Esophagus squamous epithelium (tissue), 5 donors: ENCODE results near the gene TFAM. TPM values are rescaled to one million over a fixed set of nuclear protein-coding genes. Genes with fewer than 3 reads are reported as not detected.

Experiments
- DNase-seq: peaks from one replicate; lab custom pipeline; 2025; lab: John Stamatoyannopoulos, UW
- H3K27ac ChIP-seq, 4 donors: fragments of 200-600 bp; sonication (generic); one replicate each; pipeline ENCODE4 v1.5.1; 2016 to 2019; ENCODE audit warnings: mild to moderate bottlenecking in 1 of 4
- H3K27me3 ChIP-seq, 4 donors: fragments of 200-600 bp; sonication (generic); 1 replicate in 3 of 4; 2 replicates in 1 of 4; pipeline versions ENCODE4 v1.5.1 to v1.6.0; 2017 to 2021; ENCODE audit warnings: antibody characterized with exemption in 1 of 4
- H3K36me3 ChIP-seq, 3 donors: fragments of 200-600 bp; sonication (generic); one replicate each; pipeline ENCODE4 v1.5.1; 2016 to 2019
- H3K4me1 ChIP-seq, 3 donors: fragments of 200-600 bp; sonication (generic); one replicate each; pipeline ENCODE4 v1.5.1; 2017 to 2019
- H3K4me3 ChIP-seq, 4 donors: fragments of 200-600 bp; sonication (generic); 1 replicate in 3 of 4; 2 replicates in 1 of 4; pipeline ENCODE4 v1.5.1; 2016 to 2019; ENCODE audit warnings: mild to moderate bottlenecking in 2 of 4, moderate library complexity in 1 of 4
- H3K9me3 ChIP-seq, 3 donors: fragments of 200-600 bp; sonication (generic); one replicate each; pipeline ENCODE4 v1.5.1; 2016 to 2019
- CTCF ChIP-seq, 6 experiments: fragments of 450-650 bp in 4 of 6; fragments of 200-600 bp in 2 of 6; sonication (generic) in 2 of 6; IDR thresholded peaks; one replicate each; pipeline ENCODE4 v1.5.1; 2016 to 2019; ENCODE audit warnings: antibody characterized with exemption in 6 of 6, mild to moderate bottlenecking in 4 of 6, moderate library complexity in 4 of 6
- POLR2A ChIP-seq, 4 donors: fragments of 450-650 bp; IDR thresholded peaks; one replicate each; pipeline ENCODE4 v1.6.1; 2017; ENCODE audit warnings: antibody characterized with exemption in 4 of 4, mild to moderate bottlenecking in 4 of 4, moderate library complexity in 3 of 4
- WGBS, 2 donors: methylation state at CpG; one replicate each; pipeline ENCODE4 v1.1.5; 2018; 5-methylcytosine and 5-hydroxymethylcytosine counted together
- intact Hi-C: fragments of 100-400 bp; cut with DNase I; formaldehyde crosslinking; loops from one replicate; pipeline ENCODE4 v1.15.0; 2022
- total RNA-seq, 4 donors: library from RNA; depleted of rRNA; stranded (reverse); fragments of >200 nt; gene quantifications; one replicate each; pipeline ENCODE4 v1.1.0, GENCODE V29; 2016
- donor health status: DM: yes; HTN: yes; CAD: no.

TFAM gene
- total RNA-seq, 4 donors from 2014 or later = 7.2 to 32.8 (median 19.0) TPM

GRCh38 chr10:58352956-58353610 is 32.1 kb upstream of the TFAM start:
- H3K27me3 ChIP-seq = no peaks in the 10 kb centered on the region
- H3K4me1 ChIP-seq = peaks cover 0 to 8% (median 5%) of the 10 kb centered on the region in 3 donors
- no peak for DNase-seq
- no peaks in the 10 kb centered on the region for H3K36me3 ChIP-seq
- H3K9me3 ChIP-seq = no peaks in the 10 kb centered on the region
- WGBS, 2 donors = 52 to 53% methylated on average over 2 of the region's 2 CpGs
- no peak overlapping the region for H3K4me3 ChIP-seq
- H3K27ac ChIP-seq = no peak overlapping the region
- intact Hi-C loops = no loop called here
- TF ChIP-seq POLR2A (IDR thresholded peaks at IDR 0.05) (no peak), CTCF (IDR thresholded peaks at IDR 0.05) (no peak)

- DNase-seq = no peak
These were observed 28.5 kb upstream of the TFAM start for GRCh38 chr10:58356756-58357155.

GRCh38 chr10:58358314-58358933 is 26.8 kb upstream of the TFAM start:
- H3K4me3 ChIP-seq = no peak overlapping the region
- H3K36me3 ChIP-seq = peaks cover 0 to 13% (median 0%) of the 10 kb centered on the region in 3 donors
- H3K27ac ChIP-seq = no peak overlapping the region
- intact Hi-C loops = no loop called here
- DNase-seq = no peak
- WGBS, 2 donors = 86 to 95% methylated on average over 4 of the region's 4 CpGs
- H3K9me3 ChIP-seq = no peaks in the 10 kb centered on the region
- H3K27me3 ChIP-seq = no peaks in the 10 kb centered on the region
- TF ChIP-seq POLR2A (IDR thresholded peaks at IDR 0.05) (no peak), CTCF (IDR thresholded peaks at IDR 0.05) (no peak)
- H3K4me1 ChIP-seq = peaks cover 0 to 12% (median 2%) of the 10 kb centered on the region in 3 donors

More at GRCh38 chr10:58356756-58357155, 28.5 kb upstream of the TFAM start:
- no peak for TF ChIP-seq POLR2A (IDR thresholded peaks at IDR 0.05)
- no peak for TF ChIP-seq CTCF (IDR thresholded peaks at IDR 0.05)
- H3K4me3 ChIP-seq = no peak overlapping the region
- no peaks in the 10 kb centered on the region for H3K27me3 ChIP-seq
- intact Hi-C loops = no loop called here
- peaks cover 0 to 4% (median 0%) of the 10 kb centered on the region in 3 donors for H3K36me3 ChIP-seq
- WGBS, 2 donors = 47 to 50% methylated on average over 2 of the region's 2 CpGs
- H3K27ac ChIP-seq = no peak overlapping the region
- peaks cover 0 to 12% (median 2%) of the 10 kb centered on the region in 3 donors for H3K4me1 ChIP-seq
- H3K9me3 ChIP-seq = no peaks in the 10 kb centered on the region

- DNase-seq = no peak
- Histone ChIP-seq H3K9me3 (no peaks in the 10 kb centered on the region), H3K36me3 (peaks cover 0 to 19% (median 0%) of the 10 kb centered on the region in 3 donors), H3K27me3 (no peaks in the 10 kb centered on the region), H3K4me3 (no peak overlapping the region), H3K27ac (no peak overlapping the region), H3K4me1 (peaks cover 0 to 12% (median 2%) of the 10 kb centered on the region in 3 donors)
- TF ChIP-seq CTCF (IDR thresholded peaks at IDR 0.05) (no peak), POLR2A (IDR thresholded peaks at IDR 0.05) (no peak)
- 85 to 90% methylated on average over 1 of the region's 1 CpG for WGBS, 2 donors
- intact Hi-C loops = no loop called here
These were observed 26.3 kb upstream of the TFAM start for GRCh38 chr10:58358947-58359346.

GRCh38 chr10:58359541-58359940 is 25.7 kb upstream of the TFAM start:
- TF ChIP-seq POLR2A (IDR thresholded peaks at IDR 0.05) = no peak
- TF ChIP-seq CTCF (IDR thresholded peaks at IDR 0.05) = no peak
- intact Hi-C loops = no loop called here
- 88 to 96% methylated on average over 3 of the region's 3 CpGs for WGBS, 2 donors

More at GRCh38 chr10:58359541-58359940, 25.7 kb upstream of the TFAM start:
- H3K9me3 ChIP-seq = no peaks in the 10 kb centered on the region
- peaks cover 0 to 24% (median 0%) of the 10 kb centered on the region in 3 donors for H3K36me3 ChIP-seq
- DNase-seq = no peak
- no peaks in the 10 kb centered on the region for H3K27me3 ChIP-seq
- H3K27ac ChIP-seq = no peak overlapping the region
- peaks cover 0 to 12% (median 2%) of the 10 kb centered on the region in 3 donors for H3K4me1 ChIP-seq
- no peak overlapping the region for H3K4me3 ChIP-seq
